ENCODE results near the gene HDAC4. TPM values are rescaled to one million over a fixed set of nuclear protein-coding genes. Genes with fewer than 3 reads are reported as not detected.

The HDAC4 gene
- total and polyA plus RNA-seq, 4 donors: 2.9 to 37.2 (median 4.4) TPM

DNA sequence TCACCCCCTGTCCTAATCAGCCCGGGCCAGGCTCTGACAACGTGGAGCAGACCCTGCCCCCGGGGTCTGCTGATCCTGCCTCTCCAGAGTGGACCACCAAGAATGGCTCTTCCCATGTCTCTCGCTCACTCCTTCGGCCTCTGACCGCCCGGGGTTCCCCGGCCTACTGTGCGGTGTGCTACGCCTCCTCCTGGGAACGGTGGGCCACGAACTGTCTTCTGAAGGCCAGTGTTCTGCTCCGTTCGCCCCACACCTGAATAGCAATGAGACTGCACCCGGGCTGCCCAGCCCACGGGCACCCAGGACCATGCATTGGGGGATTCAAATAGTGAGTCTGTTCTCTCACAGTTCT lies 363.3 kb downstream of the HDAC4 start:
- Histone ChIP-seq H3K9me3 (ENCODE audit: control insufficient read depth in 4 of 4, low read length in 3 of 4) (no peaks in the 10 kb centered on the region), H3K36me3 (ENCODE audit: control insufficient read depth in 4 of 4, insufficient read depth in 3 of 4, low read depth in 1 of 4, low read length in 3 of 4) (no peaks in the 10 kb centered on the region), H3K27ac (ENCODE audit: low read depth in 1 of 2, low read length in 2 of 2) (no peak overlapping the region), H3K4me3 (ENCODE audit: low read depth in 1 of 3, low read length in 3 of 3) (no peak overlapping the region), H3K4me1 (ENCODE audit: control insufficient read depth in 4 of 4, insufficient read depth in 4 of 4, low read length in 3 of 4) (no peaks in the 10 kb centered on the region), H3K9ac (ENCODE audit: low read depth in 1 of 2, low read length in 2 of 2) (no peak overlapping the region), H3K27me3 (ENCODE audit: control insufficient read depth in 4 of 4, insufficient read depth in 4 of 4, low read length in 3 of 4) (no peaks in the 10 kb centered on the region)
- TF ChIP-seq, protein P1, sequence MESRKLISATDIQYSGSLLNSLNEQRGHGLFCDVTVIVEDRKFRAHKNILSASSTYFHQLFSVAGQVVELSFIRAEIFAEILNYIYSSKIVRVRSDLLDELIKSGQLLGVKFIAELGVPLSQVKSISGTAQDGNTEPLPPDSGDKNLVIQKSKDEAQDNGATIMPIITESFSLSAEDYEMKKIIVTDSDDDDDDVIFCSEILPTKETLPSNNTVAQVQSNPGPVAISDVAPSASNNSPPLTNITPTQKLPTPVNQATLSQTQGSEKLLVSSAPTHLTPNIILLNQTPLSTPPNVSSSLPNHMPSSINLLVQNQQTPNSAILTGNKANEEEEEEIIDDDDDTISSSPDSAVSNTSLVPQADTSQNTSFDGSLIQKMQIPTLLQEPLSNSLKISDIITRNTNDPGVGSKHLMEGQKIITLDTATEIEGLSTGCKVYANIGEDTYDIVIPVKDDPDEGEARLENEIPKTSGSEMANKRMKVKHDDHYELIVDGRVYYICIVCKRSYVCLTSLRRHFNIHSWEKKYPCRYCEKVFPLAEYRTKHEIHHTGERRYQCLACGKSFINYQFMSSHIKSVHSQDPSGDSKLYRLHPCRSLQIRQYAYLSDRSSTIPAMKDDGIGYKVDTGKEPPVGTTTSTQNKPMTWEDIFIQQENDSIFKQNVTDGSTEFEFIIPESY (IDR thresholded peaks at IDR 0.05): no peak
- TF ChIP-seq YY1 (IDR thresholded peaks at IDR 0.05): no peak
- TF ChIP-seq FOXA2 (IDR thresholded peaks at IDR 0.05): no peak
- no peak for TF ChIP-seq RAD21 (IDR thresholded peaks at IDR 0.05)
- no peak for TF ChIP-seq CTCF (IDR thresholded peaks at IDR 0.05; ENCODE audit: low read depth, low read length, missing input control)
- TF ChIP-seq, protein P2, sequence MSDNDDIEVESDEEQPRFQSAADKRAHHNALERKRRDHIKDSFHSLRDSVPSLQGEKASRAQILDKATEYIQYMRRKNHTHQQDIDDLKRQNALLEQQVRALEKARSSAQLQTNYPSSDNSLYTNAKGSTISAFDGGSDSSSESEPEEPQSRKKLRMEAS (IDR thresholded peaks at IDR 0.05): no peak
- no peak for TF ChIP-seq TAF1 (conservative IDR thresholded peaks at IDR 0.05)
- no peak for TF ChIP-seq ATF3 (IDR thresholded peaks at IDR 0.05)
- no peak for TF ChIP-seq EGR1 (IDR thresholded peaks at IDR 0.05; ENCODE audit: low read depth in 2 of 2)
- TF ChIP-seq SP1 (IDR thresholded peaks at IDR 0.05): no peak
- TF ChIP-seq NR2F2 (IDR thresholded peaks at IDR 0.05): no peak
- TF ChIP-seq REST (IDR thresholded peaks at IDR 0.05): no peak
- TF ChIP-seq GABPA (IDR thresholded peaks at IDR 0.05 in 1 of 2, conservative IDR thresholded peaks at IDR 0.05 in 1 of 2): no peak
- TF ChIP-seq HNF4A (conservative IDR thresholded peaks at IDR 0.05): no peak
- no peak for TF ChIP-seq HNF4G (IDR thresholded peaks at IDR 0.05)
- TF ChIP-seq FOXA1 (IDR thresholded peaks at IDR 0.05): no peak
- TF ChIP-seq RXRA (IDR thresholded peaks at IDR 0.05): no peak
- WGBS: 84% methylated on average over 16 of the region's 16 CpGs
- no peak for DNase-seq (ENCODE audit: low spot score)
